Heart right ventricle (tissue), 16 donors: ENCODE results near the gene NR1I2. TPM values are rescaled to one million over a fixed set of nuclear protein-coding genes. Genes with fewer than 3 reads are reported as not detected.
A peak's percentile ranks its signal among the peaks of the same experiment; 100 is the strongest.

Experiments used
- ATAC-seq, 8 donors: fragments of 200-7000 bp; cut with Tn5 transposase; one replicate each; pipeline ENCODE4 v1.9.1; 2020; ENCODE audit warnings: mild to moderate bottlenecking in 8 of 8, moderate library complexity in 8 of 8, moderate number of reproducible peaks in 1 of 8
- DNase-seq, 2 donors: peaks; one replicate each; pipeline ENCODE4 v3.0.0-alpha.2; 2020
- H3K27ac ChIP-seq, 10 donors: fragments of 200-600 bp; sonication (generic) in 2 of 10; one replicate each; pipeline versions ENCODE4 v1.5.0 to v1.8.0; 2020 to 2022; ENCODE audit warnings: mild to moderate bottlenecking in 3 of 10
- H3K27me3 ChIP-seq, 7 donors: fragments of 200-600 bp; one replicate each; pipeline ENCODE4 v1.8.0; 2021 to 2022; ENCODE audit warnings: mild to moderate bottlenecking in 2 of 7
- H3K36me3 ChIP-seq, 9 donors: fragments of 200-600 bp; sonication (generic) in 1 of 9; one replicate each; pipeline versions ENCODE4 v1.5.0 to v1.8.0; 2020 to 2022; ENCODE audit warnings: mild to moderate bottlenecking in 2 of 9
- H3K4me1 ChIP-seq, 9 donors: fragments of 200-600 bp; sonication (generic) in 1 of 9; one replicate each; pipeline versions ENCODE4 v1.5.0 to v1.8.0; 2020 to 2022; ENCODE audit warnings: mild to moderate bottlenecking in 4 of 9
- H3K4me3 ChIP-seq, 10 donors: fragments of 200-600 bp; sonication (generic) in 2 of 10; one replicate each; pipeline versions ENCODE4 v1.5.0 to v1.8.0; 2020 to 2022; ENCODE audit warnings: mild to moderate bottlenecking in 7 of 10, moderate library complexity in 2 of 10
- H3K9me3 ChIP-seq, 11 donors: fragments of 200-600 bp in 10 of 11; sonication (generic) in 2 of 11; one replicate each; pipeline versions ENCODE4 v1.5.0 to v1.8.0; 2013 to 2022; ENCODE audit warnings: mild to moderate bottlenecking in 2 of 11, control low read depth in 1 of 11, moderate library complexity in 1 of 11
- CTCF ChIP-seq, 9 donors: fragments of 200-600 bp; sonication (generic) in 2 of 9; IDR thresholded peaks; one replicate each; pipeline versions ENCODE4 v1.5.0 to v1.8.0; 2021 to 2022; ENCODE audit warnings: antibody characterized with exemption in 9 of 9, mild to moderate bottlenecking in 5 of 9, moderate library complexity in 1 of 9
- WGBS, 2 donors: extraction: QIAGEN DNeasy Blood & Tissue Kit; methylation state at CpG; one replicate each; pipeline ENCODE4 v1.1.7; 2013; ENCODE audit warnings: inconsistent platforms in 1 of 2; 5-methylcytosine and 5-hydroxymethylcytosine counted together
- intact Hi-C, 10 donors: fragments of 100-400 bp; cut with DNase I; formaldehyde crosslinking; loops; one replicate each; pipeline versions ENCODE4 v1.11.1 to v1.14.2; 2022
- polyA plus RNA-seq, 2 donors: library from polyadenylated mRNA; stranded (reverse); fragments of 200-250 nt; gene quantifications; one replicate each; pipeline ENCODE4 v1.2.3, GENCODE V29; 2013
- total RNA-seq, 10 donors: library from RNA; stranded (reverse); fragmentation: NEBNext Ultra II Directional in 3 of 10; extraction: Animal tissue kit (Norgen Biotek cat#: 25700) in 3 of 10; gene quantifications; one replicate each; pipeline versions ENCODE4 v1.2.1 to v1.2.4, GENCODE V29; 2021 to 2023
- donor health status: Arrhythmogenic right ventricular cardiomyopathy.
- donor health status: ischemic (EF 13 %, LVEDD 7.1; RV severe dilation, severe dysfunction).
- donor health status: healthy with polysubstance abuse.
- donor health status: DM: no; HTN: yes; CAD: no.
- donor health status: DM: no; HTN: no; CAD: no.
- donor health status: ischemic (EF 25% LVEDD 6.9; RV normal size, moderate dysfunction).
- donor health status: ischemic (EF 25% LVEDD 5.7; RV mildly dilated, moderate dysfunction).
- donor health status: healthy.
- donor health status: DM: yes; HTN: yes; CAD: no.
- donor health status: Ischemic cardiomyopathy.
- donor health status: ischemic (EF 35%, LVEDD 5.7; RV mildly dilated, moderate dysfunction).
- donor health status: nonischemic (EF 11% LVEDD 7.7; RV severe dilation, severe dysfunction).
- donor health status: DM: yes; HTN: yes; CAD: no.
- donor health status: PGD.
- donor health status: ischemic (EF 29% LVEDD 5.4; RV normal size, mild dysfunction).
- donor health status: nonischemic (EF 23%, LVEDD 6.1; RV moderate dilation, normal function).

Gene NR1I2
- total and polyA plus RNA-seq, 12 donors, result 0.03 to 0.31 (median 0.21) TPM; not detected in 3

GRCh38 chr3:119817071-119817470 is 35.2 kb downstream of the NR1I2 start:
- Histone ChIP-seq H3K4me3 (no peak overlapping the region), H3K27ac (no peak overlapping the region), H3K27me3 (no peaks in the 10 kb centered on the region), H3K36me3 (no peaks in the 10 kb centered on the region), H3K4me1 (peaks cover 0 to 19% (median 0%) of the 10 kb centered on the region in 9 donors), H3K9me3 (no peaks in the 10 kb centered on the region)
- 60 to 66% methylated on average over 12 of the region's 12 CpGs for WGBS, 2 donors
- intact Hi-C loops, result no loop called here
- ATAC-seq (peak in 7 of 8 donors; percentile 42 to 60 (median 50)), DNase-seq (peak; percentile 24 to 44)
- TF ChIP-seq CTCF (IDR thresholded peaks at IDR 0.05), result no peak

- Histone ChIP-seq H3K27me3 (no peaks in the 10 kb centered on the region), H3K4me1 (peaks cover 0 to 14% (median 0%) of the 10 kb centered on the region in 9 donors), H3K36me3 (no peaks in the 10 kb centered on the region), H3K4me3 (no peak overlapping the region), H3K27ac (no peak overlapping the region), H3K9me3 (no peaks in the 10 kb centered on the region)
- WGBS, 2 donors, result 74 to 84% methylated on average over 13 of the region's 13 CpGs
- intact Hi-C loops, result no loop called here
- TF ChIP-seq CTCF (IDR thresholded peaks at IDR 0.05), result no peak
- ATAC-seq, result peak in 1 of 8 donors; percentile 24
- no peak for DNase-seq
Measured at GRCh38 chr3:119817583-119818363, 35.9 kb downstream of the NR1I2 start.

GRCh38 chr3:119818937-119819336 is 37.0 kb downstream of the NR1I2 start:
- H3K27me3 ChIP-seq, result no peaks in the 10 kb centered on the region
- ATAC-seq (no peak), DNase-seq (no peak)
- H3K36me3 ChIP-seq, result no peaks in the 10 kb centered on the region
- H3K9me3 ChIP-seq, result no peaks in the 10 kb centered on the region
- intact Hi-C loops, result no loop called here
- H3K27ac ChIP-seq, result no peak overlapping the region
- WGBS, 2 donors, result 92 to 93% methylated on average over 2 of the region's 2 CpGs
- no peak overlapping the region for H3K4me3 ChIP-seq
- H3K4me1 ChIP-seq, result peaks cover 0 to 11% (median 0%) of the 10 kb centered on the region in 9 donors
- TF ChIP-seq CTCF (IDR thresholded peaks at IDR 0.05), result no peak

- DNase-seq (no peak), ATAC-seq (no peak)
- intact Hi-C loops, result no loop called here
- H3K27ac ChIP-seq, result no peak overlapping the region
- TF ChIP-seq CTCF (IDR thresholded peaks at IDR 0.05), result no peak
- H3K9me3 ChIP-seq, result no peaks in the 10 kb centered on the region
- H3K36me3 ChIP-seq, result peaks cover 0 to 7% (median 0%) of the 10 kb centered on the region in 9 donors
- no peaks in the 10 kb centered on the region for H3K27me3 ChIP-seq
- no peak overlapping the region for H3K4me3 ChIP-seq
- peaks cover 0 to 11% (median 0%) of the 10 kb centered on the region in 9 donors for H3K4me1 ChIP-seq
- 71 to 75% methylated on average over 2 of the region's 2 CpGs for WGBS, 2 donors
Measured at GRCh38 chr3:119819806-119820205, 37.9 kb downstream of the NR1I2 start.
